DND-41 (cell line): ENCODE data around the gene TLN1.

ENCODE experiments used
- ATAC-seq: fragments of 200-7000 bp; cut with Tn5 transposase; 3 replicates; pipeline ENCODE4 v1.9.1; 2021; ENCODE audit warnings: low read depth; ENCODE audit not compliant: insufficient read depth
- DNase-seq: peaks from one replicate; pipeline ENCODE4 v3.0.0-alpha.2; 2020
- H2AFZ ChIP-seq: 2 replicates; pipeline ENCODE4 v1.6.0; 2012; ENCODE audit warnings: low read depth, low read length
- H3K27ac ChIP-seq: 2 replicates; pipeline ENCODE4 v1.5.1; 2012; ENCODE audit warnings: low read length, inconsistent platforms
- H3K27me3 ChIP-seq: fragments of 200-600 bp; sonication (generic); 2 replicates; pipeline ENCODE4 v1.6.0; 2012; ENCODE audit warnings: low read length, mild to moderate bottlenecking, inconsistent platforms; ENCODE audit not compliant: insufficient read depth, poor library complexity
- H3K36me3 ChIP-seq: 2 replicates; pipeline ENCODE4 v1.5.1; 2012; ENCODE audit warnings: low read length, inconsistent platforms; ENCODE audit not compliant: insufficient read depth
- H3K4me1 ChIP-seq: 2 replicates; pipeline ENCODE4 v1.5.1; 2012; ENCODE audit warnings: mild to moderate bottlenecking, low read length; ENCODE audit not compliant: insufficient read depth
- H3K4me2 ChIP-seq: 2 replicates; pipeline ENCODE4 v1.6.0; 2012; ENCODE audit warnings: mild to moderate bottlenecking, moderate library complexity, low read length, inconsistent platforms; ENCODE audit not compliant: insufficient read depth
- H3K4me3 ChIP-seq, 2 experiments: fragments of 200-600 bp in 1 of 2; shearing (Covaris generic) in 1 of 2; 2 replicates each; pipeline ENCODE4 v1.5.1; 2012 to 2016; ENCODE audit warnings: inconsistent platforms in 2 of 2, low read length in 2 of 2, mild to moderate bottlenecking in 2 of 2, low read depth in 1 of 2, moderate library complexity in 1 of 2
- H3K79me2 ChIP-seq: 2 replicates; pipeline ENCODE4 v1.6.0; 2012; ENCODE audit warnings: low read length, inconsistent platforms; ENCODE audit not compliant: insufficient read depth
- H3K9ac ChIP-seq: 2 replicates; pipeline ENCODE4 v1.6.0; 2012; ENCODE audit warnings: low read depth, mild to moderate bottlenecking, inconsistent platforms, low read length, moderate library complexity
- H3K9me3 ChIP-seq: 2 replicates; pipeline ENCODE4 v1.5.1; 2012; ENCODE audit warnings: low read length, moderate library complexity, mild to moderate bottlenecking, inconsistent platforms; ENCODE audit not compliant: insufficient read depth, severe bottlenecking
- H4K20me1 ChIP-seq: 2 replicates; pipeline ENCODE4 v1.6.0; 2012; ENCODE audit warnings: low read length; ENCODE audit not compliant: insufficient read depth
- CTCF ChIP-seq: IDR thresholded peaks from 2 replicates; pipeline ENCODE4 v1.5.1; 2012; ENCODE audit warnings: borderline replicate concordance, low read length, moderate library complexity, mild to moderate bottlenecking; ENCODE audit not compliant: poor library complexity, severe bottlenecking; ENCODE audit errors: extremely low read depth
- EZH2 ChIP-seq: IDR thresholded peaks from 3 replicates; pipeline ENCODE4 v1.6.1; 2012; ENCODE audit warnings: borderline replicate concordance, low read depth, mild to moderate bottlenecking, moderate library complexity, low read length, inconsistent platforms; ENCODE audit not compliant: severe bottlenecking

Gene TLN1

GRCh38 chr9:35771534-35771933 lies 39.5 kb upstream of the TLN1 start:
- peaks cover 3% of the 10 kb centered on the region for H4K20me1 ChIP-seq
- no peak overlapping the region for H2AFZ ChIP-seq
- no peak for DNase-seq
- peaks cover 5% of the 10 kb centered on the region; the same call in 1 of the 2 replicates for H3K36me3 ChIP-seq
- peaks cover 19% of the 10 kb centered on the region for H3K79me2 ChIP-seq
- H3K27me3 ChIP-seq, result no peaks in the 10 kb centered on the region
- H3K4me1 ChIP-seq, result no peaks in the 10 kb centered on the region
- no peak overlapping the region for H3K9ac ChIP-seq
- TF ChIP-seq CTCF (no peak), EZH2 (no peak)
- no peak overlapping the region for H3K4me2 ChIP-seq
- no peak for ATAC-seq
- H3K4me3 ChIP-seq, result no peak overlapping the region
- H3K27ac ChIP-seq, result no peak overlapping the region
- no peaks in the 10 kb centered on the region for H3K9me3 ChIP-seq

GRCh38 chr9:35771075-35771433 lies 39.1 kb upstream of the TLN1 start:
- H3K36me3 ChIP-seq, result peaks cover 5% of the 10 kb centered on the region; the same call in 1 of the 2 replicates
- peaks cover 3% of the 10 kb centered on the region for H4K20me1 ChIP-seq
- no peaks in the 10 kb centered on the region for H3K27me3 ChIP-seq
- DNase-seq, result no peak
- H2AFZ ChIP-seq, result no peak overlapping the region
- no peak overlapping the region for H3K9ac ChIP-seq
- no peaks in the 10 kb centered on the region for H3K4me1 ChIP-seq
- ATAC-seq, result no peak
- H3K27ac ChIP-seq, result no peak overlapping the region
- H3K79me2 ChIP-seq, result peaks cover 21% of the 10 kb centered on the region
- H3K4me2 ChIP-seq, result no peak overlapping the region
- H3K4me3 ChIP-seq, result no peak overlapping the region
- H3K9me3 ChIP-seq, result no peaks in the 10 kb centered on the region
- no peak for TF ChIP-seq EZH2
- no peak for TF ChIP-seq CTCF

GRCh38 chr9:35769763-35770162 lies 37.8 kb upstream of the TLN1 start:
- no peak for ATAC-seq
- Histone ChIP-seq H2AFZ (no peak overlapping the region), H3K79me2 (peaks cover 27% of the 10 kb centered on the region), H3K9me3 (no peaks in the 10 kb centered on the region), H3K27me3 (no peaks in the 10 kb centered on the region), H3K27ac (no peak overlapping the region), H3K4me3 (no peak overlapping the region), H3K9ac (no peak overlapping the region), H4K20me1 (peaks cover 3% of the 10 kb centered on the region), H3K36me3 (peaks cover 5% of the 10 kb centered on the region; the same call in 1 of the 2 replicates), H3K4me2 (no peak overlapping the region), H3K4me1 (no peaks in the 10 kb centered on the region)
- no peak for DNase-seq
- TF ChIP-seq CTCF (no peak), EZH2 (no peak)

GRCh38 chr9:35767458-35767857 lies 35.5 kb upstream of the TLN1 start:
- H3K4me2 ChIP-seq, result no peak overlapping the region
- peaks cover 5% of the 10 kb centered on the region; the same call in 1 of the 2 replicates for H3K36me3 ChIP-seq
- ATAC-seq (no peak), DNase-seq (no peak)
- H3K4me3 ChIP-seq, result no peak overlapping the region
- H3K27me3 ChIP-seq, result no peaks in the 10 kb centered on the region
- H4K20me1 ChIP-seq, result peaks cover 3% of the 10 kb centered on the region
- H3K79me2 ChIP-seq, result peaks cover 37% of the 10 kb centered on the region
- TF ChIP-seq CTCF (no peak), EZH2 (no peak)
- no peaks in the 10 kb centered on the region for H3K4me1 ChIP-seq
- no peak overlapping the region for H2AFZ ChIP-seq
- no peak overlapping the region for H3K9ac ChIP-seq
- no peaks in the 10 kb centered on the region for H3K9me3 ChIP-seq
- H3K27ac ChIP-seq, result no peak overlapping the region
